Ramos (cell line): ENCODE data around the gene RSPH9.

Source experiments
- in situ Hi-C: fragments of 300-500 bp; cut with MboI; formaldehyde crosslinking; loops from one replicate; pipeline ENCODE4 v1.14.3; 2022; ENCODE audit warnings: low sequenced_read_pairs; ENCODE audit not compliant: unreplicated experiment

The RSPH9 gene

DNA sequence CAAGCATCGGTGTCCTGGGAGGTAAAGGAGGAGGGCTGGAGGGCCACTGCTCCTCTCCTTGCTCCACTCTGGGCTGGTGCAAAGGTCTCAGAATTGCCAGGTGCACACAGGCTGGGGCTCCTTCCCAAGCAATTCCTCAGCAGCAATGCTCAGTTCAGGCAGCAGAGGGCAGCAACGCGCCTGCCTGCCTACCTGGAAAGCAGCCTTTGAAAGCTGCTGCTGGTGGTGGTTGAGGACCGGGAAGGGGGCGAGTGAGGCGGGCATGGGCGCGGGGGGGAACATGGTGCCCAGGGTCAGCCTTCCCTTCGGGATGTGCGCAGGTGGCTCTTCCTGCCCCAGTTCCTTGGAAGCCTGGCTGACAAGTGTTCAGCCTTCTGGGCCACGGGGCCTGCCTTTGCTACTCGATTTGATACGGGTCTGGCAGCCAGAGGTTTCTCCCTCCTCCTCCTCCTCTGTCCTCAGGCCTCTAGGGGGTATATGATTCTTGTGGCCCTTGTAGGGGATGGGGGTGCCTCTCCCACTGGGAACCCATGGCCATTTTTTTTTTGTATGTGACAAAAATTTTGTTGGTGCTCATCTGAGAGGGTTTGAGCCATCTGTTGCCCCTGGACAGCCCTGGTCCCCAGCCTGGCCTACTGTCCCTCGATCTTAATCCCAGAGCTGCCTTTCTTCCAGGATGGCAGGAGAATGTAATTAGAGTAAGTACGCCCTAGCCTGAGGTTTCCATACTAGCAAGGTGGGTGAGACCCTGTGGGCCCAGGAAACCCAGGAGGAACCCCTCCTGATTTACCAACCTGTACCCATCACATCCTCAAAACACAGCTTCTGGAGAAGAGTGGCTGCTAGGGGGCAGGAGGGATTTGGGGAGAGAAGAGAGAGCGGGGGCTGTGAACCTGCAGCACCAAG, 22.7 kb downstream of the RSPH9 start:
- in situ Hi-C loops, result loop anchor here (10.0 kb wide), 2 partner anchors 97 to 417 kb away; no protein-coding TSS in a partner anchor

DNA sequence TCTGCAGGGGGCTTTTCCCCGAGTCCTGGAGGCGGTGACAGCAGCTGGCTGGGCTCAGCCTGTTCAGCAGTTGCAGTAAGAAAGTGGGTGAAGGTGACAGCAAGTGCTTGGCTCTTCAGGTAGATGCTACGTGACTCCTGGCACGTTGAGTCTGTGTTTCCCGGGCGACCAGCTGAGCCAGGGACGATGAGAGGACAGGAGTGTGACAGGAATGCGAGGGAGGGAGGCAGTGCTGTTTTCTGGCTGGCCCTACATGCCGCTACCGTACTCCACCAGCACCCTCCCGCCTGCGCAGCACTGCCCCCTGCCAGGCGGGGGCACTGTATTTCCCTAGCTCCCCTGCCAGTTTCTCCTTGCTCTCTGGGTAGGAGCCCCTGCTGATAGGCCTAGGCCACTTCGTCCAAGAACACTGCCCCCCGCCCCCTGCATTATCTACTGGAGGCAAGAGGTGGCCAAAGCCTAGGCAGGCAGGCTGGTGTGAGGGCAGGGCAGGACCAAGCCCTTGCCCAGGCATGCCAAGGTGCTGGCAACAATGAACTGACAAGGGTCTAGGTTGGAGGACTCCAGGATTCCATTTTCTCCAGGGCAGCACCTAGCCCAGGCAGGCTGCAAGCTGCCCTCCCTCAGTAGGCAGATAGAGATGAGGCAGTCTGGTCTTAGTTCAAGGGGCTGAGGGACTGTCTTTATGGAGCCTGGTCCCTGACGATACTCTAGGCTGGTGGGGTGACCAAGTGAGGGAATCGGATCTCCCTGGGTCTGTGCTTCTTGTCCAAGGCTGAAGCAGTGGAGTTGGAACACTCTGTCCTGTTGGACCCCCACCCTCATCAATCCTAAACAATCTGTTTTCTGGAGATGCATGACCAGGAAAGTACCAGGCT, 23.6 kb downstream of the RSPH9 start:
- in situ Hi-C loops, result loop anchor here (10.0 kb wide), 2 partner anchors 96 to 416 kb away; no protein-coding TSS in a partner anchor

DNA sequence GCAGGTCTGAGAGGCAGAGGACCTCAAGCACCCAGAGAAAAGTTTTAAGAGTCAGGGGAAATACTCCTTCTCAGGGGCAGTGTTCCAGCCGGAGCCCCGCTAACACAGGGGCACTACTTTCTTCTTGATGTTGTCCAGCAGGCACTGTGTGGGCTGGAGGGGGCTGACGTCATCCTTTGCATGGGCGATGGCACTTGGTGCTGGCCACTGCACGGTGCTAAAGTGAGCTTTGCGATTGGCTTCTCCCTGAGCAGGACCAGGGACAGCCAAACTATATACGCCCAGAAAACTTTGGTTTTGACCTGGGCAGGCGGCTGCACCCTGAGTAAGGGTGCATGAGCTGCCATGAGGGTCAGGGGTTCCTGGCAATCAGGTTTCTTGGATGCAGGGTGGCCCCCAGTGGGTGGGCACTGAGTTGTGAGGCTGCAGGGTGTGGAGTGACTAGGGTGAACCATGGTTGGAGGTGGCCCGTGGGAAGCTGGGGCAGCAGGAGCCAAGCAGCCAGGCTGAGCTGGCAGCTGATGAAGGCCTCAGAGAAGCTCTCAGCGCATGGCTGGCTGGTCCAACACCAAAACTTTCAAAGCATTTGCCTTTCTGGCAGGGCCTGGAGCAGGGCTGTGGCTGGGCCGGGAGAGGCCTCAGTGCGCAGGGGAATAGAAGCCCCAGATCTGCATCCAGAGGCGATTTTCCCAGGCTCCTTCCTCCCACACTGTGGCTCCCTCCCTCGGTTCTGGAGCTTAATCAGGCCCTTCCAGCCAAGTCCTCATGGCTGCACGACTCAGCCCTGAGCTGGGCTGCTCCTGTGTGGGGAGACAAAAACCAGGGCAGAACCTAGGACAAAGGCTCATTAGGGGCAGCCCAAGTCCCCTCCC, 24.4 kb downstream of the RSPH9 start:
- in situ Hi-C loops, result loop anchor here (10.0 kb wide), 2 partner anchors 96 to 416 kb away; no protein-coding TSS in a partner anchor

DNA sequence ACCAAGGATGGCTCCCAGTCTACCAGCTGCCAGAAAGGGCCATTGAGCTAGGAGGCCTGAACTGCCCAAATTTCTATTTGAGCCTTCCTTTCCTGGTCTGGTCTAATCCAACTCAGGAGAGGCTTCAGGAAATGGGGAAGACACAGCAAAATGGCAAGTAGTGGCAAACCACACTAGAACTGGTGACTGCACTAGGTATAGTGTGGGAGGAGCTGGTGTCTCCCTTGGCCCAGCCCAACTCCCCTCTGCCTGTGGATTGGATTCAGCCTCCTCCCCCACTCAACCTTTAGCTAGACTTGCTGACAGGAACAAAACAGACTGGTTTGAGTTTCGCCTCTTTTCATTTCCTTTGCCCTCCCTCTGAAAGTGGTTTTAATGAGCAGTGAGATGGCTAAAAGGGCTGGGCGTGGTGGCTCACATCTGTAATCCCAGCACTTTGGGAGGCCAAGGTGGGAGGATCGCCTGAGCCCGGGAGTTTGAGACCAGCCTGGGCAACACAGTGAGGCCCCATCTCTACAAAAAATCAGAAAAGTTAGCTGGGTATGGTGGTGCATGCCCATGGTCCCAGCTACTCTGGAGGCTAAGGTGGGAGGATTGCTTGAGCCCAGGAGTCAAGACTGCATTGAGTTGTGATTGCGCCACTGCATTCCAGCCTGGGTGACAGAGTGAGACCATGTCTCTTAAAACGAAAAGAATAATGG, 25.2 kb downstream of the RSPH9 start:
- in situ Hi-C loops, result loop anchor here (10.0 kb wide), 2 partner anchors 95 to 415 kb away; no protein-coding TSS in a partner anchor

DNA sequence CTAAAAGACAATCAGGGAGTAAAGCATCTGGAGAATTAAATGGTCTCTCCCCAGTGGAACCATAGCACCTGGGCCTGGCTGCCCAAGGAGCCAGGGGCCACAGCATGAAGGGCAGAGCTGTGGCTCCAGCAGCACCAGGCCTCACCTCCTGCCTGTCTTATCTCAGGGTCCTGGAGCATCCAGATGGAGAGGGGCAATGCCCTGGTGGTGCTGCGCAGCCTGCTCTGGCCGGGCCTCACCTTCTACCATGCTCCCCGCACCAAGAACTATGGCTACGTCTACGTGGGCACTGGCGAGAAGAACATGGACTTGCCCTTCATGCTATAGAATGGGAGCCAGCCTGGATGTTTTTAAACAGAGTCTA, 25.8 kb downstream of the RSPH9 start:
- in situ Hi-C loops, result no loop called here

DNA sequence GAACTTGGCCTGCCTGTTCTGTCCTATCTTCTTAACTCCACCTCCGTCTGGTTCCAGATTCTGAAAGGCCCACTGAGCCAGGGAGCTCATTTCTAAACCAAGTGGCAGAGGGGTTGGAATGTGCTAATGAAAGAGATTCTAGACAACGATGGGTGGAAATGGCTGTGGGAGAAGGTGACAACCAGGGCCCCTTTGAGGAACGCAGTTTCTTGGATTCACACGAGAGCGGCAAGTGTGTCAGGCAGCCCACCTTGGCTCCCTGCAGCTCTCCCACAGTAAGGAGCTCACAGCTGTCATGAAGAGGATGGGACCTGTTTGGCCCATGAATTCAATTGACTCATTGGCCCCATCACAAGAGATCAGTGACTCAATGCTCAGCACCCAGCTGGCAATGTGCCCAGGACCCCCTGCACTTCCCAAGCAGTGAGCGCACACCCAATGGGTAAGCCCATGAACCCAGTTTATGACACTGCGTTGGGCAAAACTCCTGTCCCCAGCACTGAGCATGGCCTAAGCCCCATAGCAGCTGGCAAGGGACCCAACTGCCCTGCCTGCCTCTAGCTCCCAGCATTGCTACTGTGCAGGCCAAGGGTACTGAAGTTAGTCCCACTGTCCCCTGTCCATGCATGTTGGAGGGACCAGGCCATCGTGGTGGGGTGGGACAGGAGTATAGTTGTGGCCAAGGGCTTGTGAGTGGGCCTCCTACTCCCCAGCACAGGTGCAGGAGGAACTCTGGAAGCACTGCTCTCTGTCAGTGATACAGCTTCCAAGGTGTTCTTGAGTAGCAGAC, 26.4 kb downstream of the RSPH9 start:
- in situ Hi-C loops, result no loop called here

DNA sequence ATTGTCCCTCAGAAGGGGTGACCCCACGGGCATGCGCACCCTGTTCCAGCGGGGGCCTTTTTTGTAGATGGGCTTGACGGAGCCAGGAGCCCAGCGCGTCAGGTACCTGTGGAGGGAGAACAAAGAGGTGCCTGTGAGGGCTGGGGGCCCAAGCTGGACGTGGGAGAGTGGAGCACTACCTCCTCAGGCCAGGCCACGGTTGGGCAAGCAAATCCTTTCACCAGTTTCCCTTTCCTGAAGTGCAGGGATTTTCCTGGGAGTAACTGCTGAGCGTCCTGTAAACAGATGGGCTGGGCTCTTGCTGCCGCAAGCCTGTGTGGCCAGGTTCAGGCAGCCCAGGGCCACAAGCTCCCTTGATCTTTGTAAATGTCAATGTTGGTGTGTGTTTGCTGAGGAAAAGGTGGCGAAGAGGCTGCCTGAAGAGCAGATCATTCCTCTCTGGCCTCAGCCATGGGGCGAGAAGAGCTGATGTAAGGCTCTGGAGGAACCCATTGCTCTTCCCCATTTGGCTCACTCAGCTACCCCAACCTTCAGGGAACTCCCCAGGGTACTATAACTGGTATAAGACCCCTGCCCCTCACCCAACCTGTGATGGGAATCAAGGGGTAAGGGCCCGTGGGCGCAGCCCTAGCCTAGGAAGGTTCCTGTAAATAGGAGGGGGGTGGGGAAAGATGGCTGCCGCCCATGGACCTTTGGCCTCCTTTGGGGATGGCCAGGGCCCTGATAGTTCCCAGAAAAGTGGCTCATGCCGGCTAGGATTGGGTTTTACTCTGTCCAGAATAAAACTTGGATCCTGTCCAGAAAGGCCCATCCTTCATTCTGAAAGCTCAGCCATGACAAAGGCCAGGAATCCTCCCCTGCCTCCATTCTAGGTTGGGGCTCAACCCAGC, 27.2 kb downstream of the RSPH9 start:
- in situ Hi-C loops, result no loop called here

DNA sequence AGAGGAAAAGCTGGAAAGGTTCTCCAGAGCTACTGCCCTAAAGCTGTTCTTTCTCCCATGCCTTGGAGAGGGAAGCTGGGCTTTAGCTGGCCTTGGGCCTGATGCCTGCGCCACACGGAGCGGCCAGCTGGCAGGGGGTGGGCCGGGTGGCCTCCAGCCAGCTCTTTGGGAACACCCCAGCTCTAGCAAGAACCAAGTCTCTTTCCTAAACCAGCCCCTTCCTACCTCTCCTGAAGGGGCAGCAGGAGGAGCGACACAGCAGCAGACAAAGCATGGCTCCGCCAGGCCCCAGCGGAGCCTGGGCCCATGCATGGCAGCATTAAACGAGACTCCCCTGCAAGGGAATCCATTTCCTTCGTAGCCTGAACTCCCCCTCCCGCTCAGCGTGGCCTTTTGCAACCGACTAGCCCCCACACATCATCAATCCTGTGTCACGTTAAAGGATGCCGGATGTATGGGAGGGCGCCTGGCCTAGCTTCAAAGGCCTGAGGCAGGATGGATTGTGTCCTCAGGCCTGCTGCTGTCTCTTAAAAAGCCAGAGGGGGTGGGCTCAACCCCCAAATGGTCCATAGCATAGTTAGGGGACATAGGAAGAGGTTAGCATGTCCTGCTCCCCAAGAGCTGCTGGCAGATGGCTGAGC, 28.7 kb downstream of the RSPH9 start:
- in situ Hi-C loops, result no loop called here

DNA sequence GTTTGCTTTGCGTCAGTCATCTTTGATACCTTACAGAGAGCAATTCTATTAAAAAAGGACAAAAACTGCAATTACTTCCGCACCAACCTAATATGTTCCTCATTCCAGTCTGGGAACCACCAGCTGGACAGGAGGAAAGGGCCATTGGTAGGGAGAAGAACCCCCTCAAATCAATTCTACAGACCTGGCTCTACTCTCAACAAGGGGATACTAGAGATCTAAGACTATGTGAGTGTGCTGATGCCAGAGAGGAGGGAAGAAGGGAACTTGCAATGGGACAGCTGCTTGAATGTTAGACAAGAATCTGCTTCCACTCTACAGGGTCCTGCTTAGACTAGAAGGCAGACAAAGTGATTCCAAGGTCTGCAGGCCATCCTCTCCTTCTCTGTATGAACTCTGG, 29.5 kb downstream of the RSPH9 start:
- in situ Hi-C loops, result no loop called here

DNA sequence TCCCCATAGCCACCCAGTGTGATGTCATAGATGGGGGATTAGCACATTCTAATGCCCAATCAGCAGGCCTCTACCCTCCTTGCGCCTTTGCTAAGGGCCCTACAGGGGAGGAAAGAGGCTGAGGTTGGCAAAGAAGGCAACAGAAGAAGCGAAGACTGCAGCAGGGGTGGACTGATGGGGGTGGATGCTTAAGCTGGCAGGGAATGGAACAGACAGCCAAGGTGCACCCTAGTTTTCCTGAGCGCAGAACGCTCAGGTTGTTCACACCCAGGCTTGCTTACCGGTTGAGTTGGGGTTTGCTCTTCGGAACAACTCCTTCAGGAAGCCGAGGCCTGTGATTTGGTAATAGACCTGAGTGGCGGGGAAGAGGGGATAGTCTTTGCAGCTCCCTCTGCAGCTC, 30.1 kb downstream of the RSPH9 start:
- in situ Hi-C loops, result no loop called here

DNA sequence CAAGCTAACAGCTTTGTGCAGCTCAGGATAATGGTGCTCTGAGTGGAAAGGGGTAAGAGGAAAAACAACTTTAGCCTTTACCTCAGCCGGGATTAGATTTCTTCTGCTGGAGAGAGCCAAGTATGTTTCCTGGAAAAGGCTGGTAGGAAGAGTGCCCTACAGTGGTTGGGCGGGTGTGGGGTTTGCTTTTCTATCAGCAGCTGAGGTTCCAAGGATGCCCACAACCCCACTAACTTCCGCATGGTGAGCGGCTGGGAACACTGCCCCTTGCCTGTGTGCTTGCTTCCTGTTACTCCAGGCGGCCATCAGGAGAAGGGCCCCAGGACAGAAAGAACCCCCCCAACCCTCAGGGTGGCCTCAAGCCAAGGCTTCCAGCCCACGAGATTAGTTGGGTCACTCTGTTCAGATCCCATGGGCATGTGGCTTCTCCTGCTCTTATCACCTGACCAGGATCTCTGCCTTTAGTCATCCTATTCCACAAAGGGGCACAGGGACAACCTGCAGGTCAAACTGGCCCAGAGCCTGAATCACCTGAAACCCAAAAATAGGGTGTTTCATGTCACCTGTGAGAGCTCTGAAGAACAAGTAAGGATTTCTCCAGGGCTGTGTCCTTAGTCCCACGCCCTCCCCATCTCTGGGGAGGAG, 32.2 kb downstream of the RSPH9 start:
- in situ Hi-C loops, result no loop called here

DNA sequence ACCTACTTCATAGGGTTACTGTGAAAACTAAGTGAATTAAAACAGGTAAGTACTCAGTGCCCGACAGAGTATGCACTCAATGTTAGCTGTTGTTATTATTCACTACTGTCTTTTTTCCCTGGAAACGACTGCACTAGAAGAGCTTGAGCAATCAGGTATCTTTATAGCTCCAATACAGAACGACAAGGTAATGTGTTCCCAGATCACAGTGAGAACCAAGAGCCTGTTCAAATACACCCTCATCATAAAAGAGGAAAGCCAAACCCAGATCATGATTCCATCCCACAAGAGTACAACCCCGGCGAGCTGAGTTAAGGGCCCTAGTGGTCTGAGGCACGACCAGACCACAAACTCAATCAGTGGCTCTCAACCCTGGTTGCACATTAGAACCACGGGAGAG, 32.9 kb downstream of the RSPH9 start:
- in situ Hi-C loops, result no loop called here

DNA sequence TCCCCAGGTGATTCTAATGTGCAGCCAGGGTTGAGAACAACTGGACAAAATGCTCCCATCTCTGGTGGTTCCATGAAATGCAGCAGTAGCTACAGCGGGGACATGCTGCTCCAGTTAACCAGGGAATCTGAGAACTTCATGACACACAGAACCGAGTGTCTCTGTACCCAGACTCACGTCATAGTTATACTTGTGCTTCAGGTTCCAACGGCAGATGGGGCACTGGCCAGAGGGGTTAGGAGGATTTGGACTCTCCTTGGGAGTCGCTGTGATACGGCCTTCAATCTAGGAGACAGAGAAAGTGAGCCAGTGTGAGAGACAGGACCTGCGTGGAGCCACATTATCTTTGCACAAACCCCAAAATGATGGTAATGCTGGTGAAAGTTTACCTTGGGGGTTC, 33.5 kb downstream of the RSPH9 start:
- in situ Hi-C loops, result no loop called here

DNA sequence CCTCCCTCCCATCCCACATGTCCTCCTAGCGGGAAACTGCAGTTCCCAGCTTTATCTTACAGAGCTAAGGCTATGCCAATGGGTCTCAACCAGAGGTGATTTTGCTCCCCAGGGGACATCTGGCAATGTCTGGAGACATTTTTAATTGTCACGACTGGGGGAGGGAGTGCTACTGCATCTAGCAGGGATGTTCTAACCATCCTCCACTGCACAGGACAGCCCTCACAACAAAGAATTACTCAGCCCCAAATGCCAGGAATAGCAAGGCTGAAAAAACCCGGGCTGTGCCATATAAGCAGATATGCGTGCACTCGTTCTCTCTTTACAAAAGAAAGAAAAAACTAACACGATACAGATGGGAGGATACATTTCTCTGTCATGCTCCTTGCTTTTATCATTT, 34.2 kb downstream of the RSPH9 start:
- in situ Hi-C loops, result no loop called here

DNA sequence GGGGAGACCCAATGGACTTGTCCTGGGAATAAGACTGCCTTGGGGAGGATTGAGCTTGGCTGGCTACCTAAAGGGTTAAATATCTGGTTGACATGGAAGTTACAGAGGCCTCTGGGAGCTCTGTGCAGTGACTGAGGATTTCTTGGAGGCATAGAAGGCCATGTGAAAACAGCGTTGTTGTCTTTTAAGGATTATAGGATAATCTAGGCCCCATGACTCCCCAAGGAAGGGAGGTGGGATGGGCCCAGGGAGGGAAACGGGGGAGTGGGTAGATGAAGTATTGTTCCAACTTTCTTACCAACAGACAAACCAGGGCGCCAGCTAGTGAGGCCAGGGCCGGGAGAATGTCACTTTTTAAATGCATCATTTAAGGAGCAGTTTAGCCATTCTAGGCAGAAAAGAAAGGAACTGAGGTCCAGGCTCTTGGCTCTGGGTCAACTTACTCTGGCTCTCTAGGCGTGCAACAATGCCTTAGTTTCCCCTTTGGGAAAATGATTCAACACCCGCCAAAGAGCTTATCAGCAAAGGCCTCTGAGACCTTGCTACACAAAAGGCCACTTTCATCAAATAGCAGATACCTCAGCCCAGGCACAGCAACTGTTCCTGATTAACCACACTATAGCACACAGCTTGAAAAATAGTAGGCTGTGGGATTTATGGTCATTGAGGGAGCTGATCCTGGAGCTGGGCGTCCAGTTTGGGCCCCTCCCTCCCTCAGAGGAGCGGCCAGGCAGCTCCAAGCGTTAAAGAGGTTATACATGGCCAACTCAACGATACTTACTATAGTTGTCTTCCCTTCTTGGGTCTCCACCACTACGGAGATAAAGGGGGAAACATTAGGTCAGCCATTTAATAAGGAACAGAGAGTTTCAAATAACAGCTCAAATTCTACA, 35.7 kb downstream of the RSPH9 start:
- in situ Hi-C loops, result no loop called here

DNA sequence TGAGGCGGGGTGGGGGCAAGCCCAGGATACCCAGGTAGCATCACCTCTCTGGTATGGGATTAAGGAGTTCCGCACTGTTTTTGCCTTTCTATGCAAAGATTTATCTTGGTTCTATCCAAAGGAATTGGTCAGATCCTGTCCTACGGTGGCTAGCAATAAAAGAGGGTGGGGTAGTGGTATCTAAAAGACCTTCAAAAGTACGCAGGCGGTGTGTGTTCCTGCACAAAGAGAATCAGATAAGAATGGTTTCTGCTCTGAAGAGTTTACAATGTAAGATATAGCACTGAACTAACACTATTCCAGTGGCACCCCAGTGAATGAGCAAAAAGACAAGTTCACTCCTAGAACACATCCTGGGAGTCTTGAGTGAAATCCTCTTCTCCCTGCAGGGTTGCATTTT, 36.5 kb downstream of the RSPH9 start:
- in situ Hi-C loops, result no loop called here
